ENCODE results near the gene ZRANB1. TPM values are rescaled to one million over a fixed set of nuclear protein-coding genes. Genes with fewer than 3 reads are reported as not detected.

The ZRANB1 gene
- total RNA-seq, 1 donor from 2014 or later: 18.7 TPM

- Histone ChIP-seq H3K27me3 (ENCODE audit: low read depth) (no peaks in the 10 kb centered on the region), H3K9me3 (no peaks in the 10 kb centered on the region), H3K27ac (no peak overlapping the region), H3K4me1 (peaks cover 44% of the 10 kb centered on the region), H3K36me3 (peaks cover 44% of the 10 kb centered on the region), H3K4me3 (no peak overlapping the region)
- intact Hi-C loops (cut with DNase I): no loop called here
- no peak for DNase-seq
- TF ChIP-seq CTCF (IDR thresholded peaks at IDR 0.05): no peak
- no peak for ATAC-seq
Measured at GRCh38 chr10:125025341-125025740, 83.4 kb downstream of the ZRANB1 start.

GRCh38 chr10:125026036-125026931 is 84.4 kb downstream of the ZRANB1 start:
- Histone ChIP-seq H3K27me3 (ENCODE audit: low read depth) (no peaks in the 10 kb centered on the region), H3K4me1 (peaks cover 51% of the 10 kb centered on the region), H3K4me3 (no peak overlapping the region), H3K36me3 (peaks cover 44% of the 10 kb centered on the region), H3K9me3 (no peaks in the 10 kb centered on the region), H3K27ac (no peak overlapping the region)
- ATAC-seq: no peak
- no peak for TF ChIP-seq CTCF (IDR thresholded peaks at IDR 0.05)
- peak; percentile 18 for DNase-seq
- intact Hi-C loops (cut with DNase I): no loop called here

- intact Hi-C loops (cut with DNase I): no loop called here
- ATAC-seq: no peak
- no peak for TF ChIP-seq CTCF (IDR thresholded peaks at IDR 0.05)
- Histone ChIP-seq H3K27ac (no peak overlapping the region), H3K4me1 (peaks cover 51% of the 10 kb centered on the region), H3K9me3 (no peaks in the 10 kb centered on the region), H3K4me3 (no peak overlapping the region), H3K27me3 (ENCODE audit: low read depth) (no peaks in the 10 kb centered on the region), H3K36me3 (peaks cover 44% of the 10 kb centered on the region)
- DNase-seq: no peak
Measured at GRCh38 chr10:125026974-125027735, 85.2 kb downstream of the ZRANB1 start.

DNA sequence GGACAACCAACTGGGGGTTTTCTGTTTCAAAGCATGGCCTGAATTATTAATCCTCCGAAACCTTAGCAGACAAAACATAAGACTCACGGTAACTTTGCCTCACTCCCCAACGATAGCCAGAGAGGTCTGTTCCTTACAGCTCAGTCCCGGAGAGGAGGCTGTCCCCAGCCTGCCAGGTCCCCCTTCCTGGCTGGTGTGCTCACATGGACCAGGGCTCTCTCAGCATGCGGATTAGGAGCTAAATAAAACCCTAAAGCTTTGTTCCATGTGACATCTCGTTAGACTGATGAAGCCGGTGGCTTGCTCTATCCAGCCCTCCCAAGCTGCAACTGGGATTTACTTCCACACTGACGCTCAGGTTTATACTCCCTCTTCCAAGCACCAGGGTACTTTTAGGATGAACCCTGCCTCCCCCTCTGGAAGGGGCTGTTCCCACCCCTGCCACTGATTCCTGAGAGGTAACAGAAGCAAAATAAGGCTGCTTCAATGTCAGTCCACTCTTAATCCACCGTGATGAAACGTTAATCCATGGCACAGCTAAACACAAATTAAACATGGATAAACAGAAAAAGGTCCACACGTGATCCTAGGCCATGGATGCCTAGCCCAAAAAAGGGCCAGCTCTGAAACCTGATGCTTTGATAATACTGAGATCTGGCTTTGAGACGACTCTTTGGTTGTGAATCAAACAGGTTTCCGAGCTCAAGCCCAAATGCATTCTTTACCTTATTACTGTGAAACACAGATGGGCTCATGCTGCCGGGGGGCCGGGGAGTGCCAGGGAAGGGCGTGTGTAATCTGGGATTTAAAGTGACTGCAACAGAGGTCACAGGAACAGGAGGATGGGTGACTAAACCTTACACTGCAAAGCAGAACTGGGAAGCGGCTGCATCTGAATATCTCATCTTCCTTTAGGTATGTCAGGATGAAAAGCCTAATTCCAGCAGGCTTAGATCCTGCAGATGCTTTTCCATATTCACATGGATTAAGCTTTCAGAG is 86.2 kb downstream of the ZRANB1 start:
- H3K9me3 ChIP-seq: no peaks in the 10 kb centered on the region
- no peak overlapping the region for H3K27ac ChIP-seq
- no peak for ATAC-seq
- no peak overlapping the region for H3K4me3 ChIP-seq
- intact Hi-C loops (cut with DNase I): no loop called here
- no peak for DNase-seq
- H3K36me3 ChIP-seq: peaks cover 40% of the 10 kb centered on the region
- peaks cover 44% of the 10 kb centered on the region for H3K4me1 ChIP-seq
- TF ChIP-seq CTCF (IDR thresholded peaks at IDR 0.05): no peak
- H3K27me3 ChIP-seq (ENCODE audit: low read depth): no peaks in the 10 kb centered on the region

Data from lower lobe of right lung (tissue), 2 donors.